Tibial artery (tissue), 4 donors: Measurements from ENCODE around the gene SLCO3A1.

Experiments used
- DNase-seq, 2 donors: peaks; one replicate each; pipeline ENCODE4 v3.0.0-alpha.2; 2019
- H3K27ac ChIP-seq, 2 donors: fragments of 200-600 bp; sonication (generic) in 1 of 2; 1 replicate in 1 of 2; 2 replicates in 1 of 2; pipeline ENCODE4 v1.5.1; 2018 to 2019; ENCODE audit warnings: mild to moderate bottlenecking in 1 of 2
- H3K27me3 ChIP-seq, 2 donors: fragments of 200-600 bp; sonication (generic) in 1 of 2; one replicate each; pipeline versions ENCODE4 v1.5.1 to v1.6.0; 2016 to 2019
- H3K36me3 ChIP-seq, 3 donors: fragments of 200-600 bp; sonication (generic) in 2 of 3; one replicate each; pipeline ENCODE4 v1.5.1; 2016 to 2019; ENCODE audit warnings: mild to moderate bottlenecking in 2 of 3
- H3K4me1 ChIP-seq, 4 donors: fragments of 200-600 bp; sonication (generic) in 2 of 4; 1 replicate in 3 of 4; 2 replicates in 1 of 4; pipeline ENCODE4 v1.5.1; 2016 to 2019
- H3K4me3 ChIP-seq, 2 donors: fragments of 200-600 bp; sonication (generic) in 1 of 2; 1 replicate in 1 of 2; 2 replicates in 1 of 2; pipeline ENCODE4 v1.5.1; 2018 to 2019; ENCODE audit warnings: mild to moderate bottlenecking in 2 of 2
- H3K9me3 ChIP-seq, 3 donors: fragments of 200-600 bp; sonication (generic) in 1 of 3; one replicate each; pipeline ENCODE4 v1.5.1; 2016 to 2019
- CTCF ChIP-seq, 2 experiments: fragments of 200-600 bp in 1 of 2; fragments of 450-650 bp in 1 of 2; IDR thresholded peaks; one replicate each; pipeline ENCODE4 v1.5.1; 2017 to 2019; ENCODE audit warnings: antibody characterized with exemption in 2 of 2, mild to moderate bottlenecking in 1 of 2, moderate library complexity in 1 of 2
- intact Hi-C: fragments of 100-400 bp; cut with DNase I; formaldehyde crosslinking; loops from one replicate; pipeline ENCODE4 v1.15.0; 2023; ENCODE audit warnings: low total_unique reads

Gene SLCO3A1

GRCh38 chr15:91966194-91966552, 112.7 kb downstream of the SLCO3A1 start:
- H3K4me1 ChIP-seq = peaks cover 0 to 60% (median 30%) of the 10 kb centered on the region in 4 donors
- intact Hi-C loops = no loop called here
- peak overlapping the region in 1 of 2 donors; percentile 8 for H3K4me3 ChIP-seq
- H3K27ac ChIP-seq = peak overlapping the region; percentile 70 to 72
- H3K9me3 ChIP-seq = no peaks in the 10 kb centered on the region
- no peaks in the 10 kb centered on the region for H3K36me3 ChIP-seq
- no peak for TF ChIP-seq CTCF (IDR thresholded peaks at IDR 0.05)
- no peak for DNase-seq
- H3K27me3 ChIP-seq = no peaks in the 10 kb centered on the region

GRCh38 chr15:91967935-91968606, 114.6 kb downstream of the SLCO3A1 start:
- Histone ChIP-seq H3K4me3 (no peak overlapping the region), H3K36me3 (no peaks in the 10 kb centered on the region), H3K9me3 (no peaks in the 10 kb centered on the region), H3K4me1 (peaks cover 0 to 60% (median 30%) of the 10 kb centered on the region in 4 donors), H3K27ac (no peak overlapping the region), H3K27me3 (no peaks in the 10 kb centered on the region)
- DNase-seq = no peak
- TF ChIP-seq CTCF (IDR thresholded peaks at IDR 0.05) = no peak
- intact Hi-C loops = no loop called here

GRCh38 chr15:91968610-91969009, 115.1 kb downstream of the SLCO3A1 start:
- no peaks in the 10 kb centered on the region for H3K36me3 ChIP-seq
- H3K4me3 ChIP-seq = no peak overlapping the region
- TF ChIP-seq CTCF (IDR thresholded peaks at IDR 0.05) = no peak
- intact Hi-C loops = no loop called here
- H3K9me3 ChIP-seq = no peaks in the 10 kb centered on the region
- H3K4me1 ChIP-seq = peaks cover 0 to 60% (median 31%) of the 10 kb centered on the region in 4 donors
- DNase-seq = no peak
- peak overlapping the region in 1 of 2 donors; percentile 56 for H3K27ac ChIP-seq
- no peaks in the 10 kb centered on the region for H3K27me3 ChIP-seq

- peak; percentile 69 to 89 for DNase-seq
- H3K27me3 ChIP-seq = no peaks in the 10 kb centered on the region
- TF ChIP-seq CTCF (IDR thresholded peaks at IDR 0.05) = no peak
- H3K4me3 ChIP-seq = no peak overlapping the region
- no peaks in the 10 kb centered on the region for H3K36me3 ChIP-seq
- peak overlapping the region; percentile 55 to 56 for H3K27ac ChIP-seq
- H3K4me1 ChIP-seq = peaks cover 0 to 71% (median 41%) of the 10 kb centered on the region in 4 donors
- intact Hi-C loops = no loop called here
- no peaks in the 10 kb centered on the region for H3K9me3 ChIP-seq
These were observed 116.6 kb downstream of the SLCO3A1 start for GRCh38 chr15:91970142-91970541.

DNA sequence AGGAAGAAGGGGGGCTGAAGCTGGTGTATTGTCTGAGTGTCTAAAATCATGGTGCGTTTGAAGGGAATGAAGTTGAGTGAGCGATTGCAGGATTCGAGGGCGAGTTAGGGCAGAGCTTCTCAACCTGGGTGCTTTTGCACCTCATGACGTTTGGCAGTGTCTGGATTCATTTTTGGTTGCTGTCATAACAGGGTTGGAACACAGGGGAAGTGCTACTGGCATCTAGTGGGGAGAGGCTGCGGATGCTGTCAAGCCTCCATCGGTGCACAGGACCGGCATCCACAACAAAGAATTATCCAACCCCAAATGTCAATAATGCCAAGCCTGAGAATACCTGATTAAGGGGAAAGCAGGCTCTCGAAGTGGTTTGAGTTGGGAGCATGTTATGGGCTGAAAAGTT, 120.0 kb downstream of the SLCO3A1 start:
- no peak for DNase-seq
- Histone ChIP-seq H3K9me3 (no peaks in the 10 kb centered on the region), H3K4me3 (no peak overlapping the region), H3K27me3 (no peaks in the 10 kb centered on the region), H3K4me1 (peaks cover 0 to 39% (median 28%) of the 10 kb centered on the region in 4 donors), H3K36me3 (no peaks in the 10 kb centered on the region), H3K27ac (no peak overlapping the region)
- intact Hi-C loops = no loop called here
- TF ChIP-seq CTCF (IDR thresholded peaks at IDR 0.05) = no peak
